Memory B cell (primary cell): ENCODE data around the gene KNCN.

Experiments used
- ATAC-seq: fragments of 150-1000 bp; cut with Tn5 transposase; 2 replicates; pipeline ENCODE4 v1.10.0; 2021; ENCODE audit warnings: low read depth, mild to moderate bottlenecking, moderate library complexity
- DNase-seq, 2 donors: peaks; one replicate each; pipeline ENCODE4 v3.0.0; 2022; ENCODE audit warnings: low spot score in 2 of 2
- H3K27ac Mint-ChIP-seq: one replicate; pipeline ENCODE4 v1.8.0; 2022; ENCODE audit warnings: mild to moderate bottlenecking, moderate library complexity, mixed read lengths
- H3K27me3 Mint-ChIP-seq: one replicate; pipeline ENCODE4 v1.8.0; 2022; ENCODE audit warnings: mixed read lengths
- H3K36me3 Mint-ChIP-seq: one replicate; pipeline ENCODE4 v1.8.0; 2022; ENCODE audit warnings: mild to moderate bottlenecking, mixed read lengths
- H3K4me1 Mint-ChIP-seq: one replicate; pipeline ENCODE4 v1.8.0; 2022; ENCODE audit warnings: mixed read lengths
- H3K4me3 Mint-ChIP-seq: one replicate; pipeline ENCODE4 v1.8.0; 2022; ENCODE audit warnings: mild to moderate bottlenecking, moderate library complexity, mixed read lengths
- H3K9me3 Mint-ChIP-seq: one replicate; pipeline ENCODE4 v1.8.0; 2022; ENCODE audit warnings: mixed read lengths

Gene KNCN

GRCh38 chr1:46503421-46503820 is 48.0 kb downstream of the KNCN start:
- Mint-ChIP-seq H3K36me3 (no peaks in the 10 kb centered on the region), H3K9me3 (no peaks in the 10 kb centered on the region), H3K4me1 (no peaks in the 10 kb centered on the region), H3K27me3 (peaks cover 22% of the 10 kb centered on the region), H3K4me3 (no peak overlapping the region), H3K27ac (no peak overlapping the region)
- DNase-seq (no peak), ATAC-seq (no peak)

- H3K27ac Mint-ChIP-seq = no peak overlapping the region
- H3K36me3 Mint-ChIP-seq = no peaks in the 10 kb centered on the region
- no peak for DNase-seq
- H3K9me3 Mint-ChIP-seq = no peaks in the 10 kb centered on the region
- ATAC-seq = no peak
- H3K4me1 Mint-ChIP-seq = no peaks in the 10 kb centered on the region
- H3K27me3 Mint-ChIP-seq = peaks cover 19% of the 10 kb centered on the region
- H3K4me3 Mint-ChIP-seq = no peak overlapping the region
These were observed 49.9 kb downstream of the KNCN start for GRCh38 chr1:46501528-46501927.

GRCh38 chr1:46497665-46498064 is 53.8 kb downstream of the KNCN start:
- ATAC-seq (no peak), DNase-seq (no peak)
- no peak overlapping the region for H3K27ac Mint-ChIP-seq
- no peaks in the 10 kb centered on the region for H3K9me3 Mint-ChIP-seq
- H3K36me3 Mint-ChIP-seq = no peaks in the 10 kb centered on the region
- no peaks in the 10 kb centered on the region for H3K4me1 Mint-ChIP-seq
- H3K4me3 Mint-ChIP-seq = no peak overlapping the region
- peaks cover 32% of the 10 kb centered on the region for H3K27me3 Mint-ChIP-seq

- no peaks in the 10 kb centered on the region for H3K4me1 Mint-ChIP-seq
- no peaks in the 10 kb centered on the region for H3K36me3 Mint-ChIP-seq
- H3K9me3 Mint-ChIP-seq = no peaks in the 10 kb centered on the region
- peaks cover 34% of the 10 kb centered on the region for H3K27me3 Mint-ChIP-seq
- H3K27ac Mint-ChIP-seq = no peak overlapping the region
- DNase-seq (no peak), ATAC-seq (no peak)
- H3K4me3 Mint-ChIP-seq = no peak overlapping the region
These were observed 54.4 kb downstream of the KNCN start for GRCh38 chr1:46497020-46497419.

- no peaks in the 10 kb centered on the region for H3K36me3 Mint-ChIP-seq
- no peak for ATAC-seq
- H3K27ac Mint-ChIP-seq = no peak overlapping the region
- H3K4me1 Mint-ChIP-seq = no peaks in the 10 kb centered on the region
- no peaks in the 10 kb centered on the region for H3K9me3 Mint-ChIP-seq
- H3K27me3 Mint-ChIP-seq = peaks cover 38% of the 10 kb centered on the region
- no peak for DNase-seq
- no peak overlapping the region for H3K4me3 Mint-ChIP-seq
These were observed 54.9 kb downstream of the KNCN start for GRCh38 chr1:46496505-46496904.

GRCh38 chr1:46495778-46496177 is 55.7 kb downstream of the KNCN start:
- ATAC-seq (no peak), DNase-seq (no peak)
- Mint-ChIP-seq H3K4me3 (no peak overlapping the region), H3K9me3 (no peaks in the 10 kb centered on the region), H3K36me3 (no peaks in the 10 kb centered on the region), H3K4me1 (no peaks in the 10 kb centered on the region), H3K27me3 (peaks cover 39% of the 10 kb centered on the region), H3K27ac (no peak overlapping the region)
